Loucy (cell line): Measurements from ENCODE around the gene PARD3B.

ENCODE experiments used
- H2AFZ ChIP-seq: fragments of 200-600 bp; sonication (generic); 2 replicates; pipeline ENCODE4 v1.6.0; 2016; ENCODE audit warnings: antibody characterized with exemption, mild to moderate bottlenecking, low read length, moderate library complexity
- H3F3A ChIP-seq: fragments of 200-600 bp; 2 replicates; pipeline ENCODE4 v1.6.0; 2016; ENCODE audit warnings: antibody characterized with exemption, low read depth, mild to moderate bottlenecking
- H3K27me3 ChIP-seq: fragments of 200-600 bp; sonication (generic); 2 replicates; pipeline ENCODE4 v1.6.1; 2014; ENCODE audit warnings: low read length, mild to moderate bottlenecking; ENCODE audit not compliant: insufficient read depth, poor library complexity, severe bottlenecking
- H3K36me3 ChIP-seq: fragments of 200-600 bp; sonication (generic); 2 replicates; pipeline ENCODE4 v1.6.1; 2016; ENCODE audit warnings: low read length; ENCODE audit not compliant: insufficient read depth
- H3K4me1 ChIP-seq: fragments of 200-600 bp; sonication (generic); 2 replicates; pipeline ENCODE4 v1.5.1; 2014; ENCODE audit warnings: low read length, mild to moderate bottlenecking; ENCODE audit not compliant: insufficient read depth, poor library complexity, severe bottlenecking
- H3K4me2 ChIP-seq: fragments of 200-600 bp; sonication (generic); 2 replicates; pipeline ENCODE4 v1.6.0; 2014; ENCODE audit warnings: antibody characterized with exemption, low read length, low read depth, mild to moderate bottlenecking; ENCODE audit not compliant: poor library complexity, severe bottlenecking
- H3K4me3 ChIP-seq: fragments of 200-600 bp; sonication (generic); 2 replicates; pipeline ENCODE4 v1.5.1; 2014; ENCODE audit warnings: low read length, mild to moderate bottlenecking, mixed read lengths; ENCODE audit not compliant: poor library complexity, severe bottlenecking
- H3K79me2 ChIP-seq: fragments of 200-600 bp; sonication (generic); 2 replicates; pipeline ENCODE4 v1.6.1; 2014; ENCODE audit warnings: low read length; ENCODE audit not compliant: insufficient read depth
- H3K9ac ChIP-seq: fragments of 200-600 bp; sonication (generic); 2 replicates; pipeline ENCODE4 v1.6.0; 2014; ENCODE audit warnings: mild to moderate bottlenecking, low read depth, low read length, moderate library complexity; ENCODE audit not compliant: poor library complexity, severe bottlenecking
- H3K9me2 ChIP-seq: fragments of 200-600 bp; sonication (generic); replicated peaks from 2 replicates; pipeline ENCODE4 v1.6.1; 2016; ENCODE audit warnings: low read depth, low read length, mixed read lengths
- H3K9me3 ChIP-seq: fragments of 200-600 bp; sonication (generic); 2 replicates; pipeline ENCODE4 v1.6.1; 2014; ENCODE audit warnings: mild to moderate bottlenecking, antibody characterized with exemption, low read length, low read depth; ENCODE audit not compliant: insufficient read depth
- H4K20me1 ChIP-seq: fragments of 200-600 bp; sonication (generic); 2 replicates; pipeline ENCODE4 v1.6.0; 2014; ENCODE audit warnings: antibody characterized with exemption, low read length, mild to moderate bottlenecking; ENCODE audit not compliant: insufficient read depth, poor library complexity, severe bottlenecking
- CTCF ChIP-seq: fragments of 200-600 bp; sonication (generic); conservative IDR thresholded peaks from 2 replicates; pipeline ENCODE4 v1.5.1; 2014; ENCODE audit warnings: mild to moderate bottlenecking, antibody characterized with exemption, low read length
- EZH2phosphoT487 ChIP-seq: fragments of 200-600 bp; IDR thresholded peaks from 2 replicates; pipeline ENCODE4 v1.6.1; 2018; ENCODE audit warnings: antibody characterized with exemption, mild to moderate bottlenecking, moderate library complexity, borderline replicate concordance

Gene PARD3B

GRCh38 chr2:204608237-204608939, 63.1 kb downstream of the PARD3B start:
- no peaks in the 10 kb centered on the region for H3K27me3 ChIP-seq
- H3K9me3 ChIP-seq, result no peaks in the 10 kb centered on the region
- H3K9ac ChIP-seq, result no peak overlapping the region
- TF ChIP-seq EZH2phosphoT487 (no peak), CTCF (no peak)
- H3K4me3 ChIP-seq, result no peak overlapping the region
- no peaks in the 10 kb centered on the region for H3K4me1 ChIP-seq
- H3F3A ChIP-seq, result no peaks in the 10 kb centered on the region
- no peaks in the 10 kb centered on the region for H3K36me3 ChIP-seq
- no peaks in the 10 kb centered on the region for H3K9me2 ChIP-seq
- H2AFZ ChIP-seq, result no peak overlapping the region
- no peak overlapping the region for H3K4me2 ChIP-seq
- no peaks in the 10 kb centered on the region for H4K20me1 ChIP-seq
- no peaks in the 10 kb centered on the region for H3K79me2 ChIP-seq

GRCh38 chr2:204611017-204611631, 65.8 kb downstream of the PARD3B start:
- no peaks in the 10 kb centered on the region for H3K9me2 ChIP-seq
- H2AFZ ChIP-seq, result no peak overlapping the region
- no peaks in the 10 kb centered on the region for H3F3A ChIP-seq
- H3K4me1 ChIP-seq, result no peaks in the 10 kb centered on the region
- H4K20me1 ChIP-seq, result no peaks in the 10 kb centered on the region
- H3K36me3 ChIP-seq, result no peaks in the 10 kb centered on the region
- no peak overlapping the region for H3K4me3 ChIP-seq
- no peak overlapping the region for H3K4me2 ChIP-seq
- H3K9me3 ChIP-seq, result no peaks in the 10 kb centered on the region
- H3K79me2 ChIP-seq, result no peaks in the 10 kb centered on the region
- H3K9ac ChIP-seq, result no peak overlapping the region
- H3K27me3 ChIP-seq, result no peaks in the 10 kb centered on the region
- no peak for TF ChIP-seq EZH2phosphoT487
- no peak for TF ChIP-seq CTCF

- TF ChIP-seq CTCF (no peak), EZH2phosphoT487 (no peak)
- H3K4me2 ChIP-seq, result no peak overlapping the region
- H3K9ac ChIP-seq, result no peak overlapping the region
- H3K79me2 ChIP-seq, result no peaks in the 10 kb centered on the region
- H4K20me1 ChIP-seq, result no peaks in the 10 kb centered on the region
- H3F3A ChIP-seq, result no peaks in the 10 kb centered on the region
- no peaks in the 10 kb centered on the region for H3K27me3 ChIP-seq
- no peaks in the 10 kb centered on the region for H3K9me2 ChIP-seq
- H3K36me3 ChIP-seq, result no peaks in the 10 kb centered on the region
- H3K4me1 ChIP-seq, result no peaks in the 10 kb centered on the region
- H2AFZ ChIP-seq, result no peak overlapping the region
- no peak overlapping the region for H3K4me3 ChIP-seq
- H3K9me3 ChIP-seq, result no peaks in the 10 kb centered on the region
These were observed 66.5 kb downstream of the PARD3B start for GRCh38 chr2:204611764-204612163.
